Uterus (tissue), 2 donors: ENCODE data around the gene RASA2.

ENCODE experiments used
- CTCF ChIP-seq, 4 experiments: fragments of 200-600 bp in 2 of 4; fragments of 450-650 bp in 2 of 4; sonication (generic) in 2 of 4; IDR thresholded peaks; one replicate each; pipeline ENCODE4 v1.5.1; 2016 to 2019; ENCODE audit warnings: antibody characterized with exemption in 4 of 4, mild to moderate bottlenecking in 2 of 4, moderate library complexity in 1 of 4
- POLR2A ChIP-seq, 2 donors: fragments of 450-650 bp; IDR thresholded peaks; one replicate each; pipeline ENCODE4 v1.6.1; 2016; ENCODE audit warnings: antibody characterized with exemption in 2 of 2, mild to moderate bottlenecking in 1 of 2, moderate library complexity in 1 of 2

- no peak for TF ChIP-seq CTCF (IDR thresholded peaks at IDR 0.05)
- no peak for TF ChIP-seq POLR2A (IDR thresholded peaks at IDR 0.05)
These were observed 43.0 kb downstream of the RASA2 start for GRCh38 chr3:141529717-141530414.
